ENCODE measurements around the gene HIC1. TPM values are rescaled to one million over a fixed set of nuclear protein-coding genes. Genes with fewer than 3 reads are reported as not detected.

The HIC1 gene
- total and polyA plus RNA-seq, 4 donors, result 0.44 to 4.8 (median 3.7) TPM

GRCh38 chr17:2057760-2058585 is 3.1 kb downstream of the HIC1 start:
- peaks cover 10 to 39% (median 27%) of the 10 kb centered on the region in 4 donors for H3K4me1 ChIP-seq (ENCODE audit: control insufficient read depth in 4 of 4, insufficient read depth in 4 of 4, low read length in 3 of 4)

More at GRCh38 chr17:2057760-2058585, 3.1 kb downstream of the HIC1 start:
- H3K27ac ChIP-seq (ENCODE audit: low read depth in 1 of 2, low read length in 2 of 2), result peak overlapping the region in 1 of 2 donors; percentile 54
- H3K9ac ChIP-seq (ENCODE audit: low read depth in 1 of 2, low read length in 2 of 2), result no peak overlapping the region
- no peaks in the 10 kb centered on the region for H3K9me3 ChIP-seq (ENCODE audit: control insufficient read depth in 4 of 4, low read length in 3 of 4)
- no peaks in the 10 kb centered on the region for H3K27me3 ChIP-seq (ENCODE audit: control insufficient read depth in 4 of 4, insufficient read depth in 4 of 4, low read length in 3 of 4)
- WGBS, result 37% methylated on average over 98 of the region's 98 CpGs
- no peak for TF ChIP-seq NR2F2 (IDR thresholded peaks at IDR 0.05)
- no peak for TF ChIP-seq JUND (IDR thresholded peaks at IDR 0.05)
- no peak for TF ChIP-seq HNF4G (IDR thresholded peaks at IDR 0.05)
- no peak for TF ChIP-seq RAD21 (IDR thresholded peaks at IDR 0.05)
- TF ChIP-seq TAF1 (conservative IDR thresholded peaks at IDR 0.05), result no peak
- TF ChIP-seq, protein P1, sequence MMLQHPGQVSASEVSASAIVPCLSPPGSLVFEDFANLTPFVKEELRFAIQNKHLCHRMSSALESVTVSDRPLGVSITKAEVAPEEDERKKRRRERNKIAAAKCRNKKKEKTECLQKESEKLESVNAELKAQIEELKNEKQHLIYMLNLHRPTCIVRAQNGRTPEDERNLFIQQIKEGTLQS (IDR thresholded peaks at IDR 0.05), result no peak
- TF ChIP-seq YY1 (IDR thresholded peaks at IDR 0.05), result no peak
- TF ChIP-seq MAX (IDR thresholded peaks at IDR 0.05), result no peak
- no peak for TF ChIP-seq ZBTB33 (IDR thresholded peaks at IDR 0.05)
- TF ChIP-seq EGR1 (IDR thresholded peaks at IDR 0.05; ENCODE audit: low read depth in 2 of 2), result no peak
- TF ChIP-seq HNF4A (conservative IDR thresholded peaks at IDR 0.05), result no peak
- TF ChIP-seq FOXA2 (IDR thresholded peaks at IDR 0.05), result no peak
- no peak for TF ChIP-seq RXRA (IDR thresholded peaks at IDR 0.05)
- no peak for TF ChIP-seq FOXA1 (IDR thresholded peaks at IDR 0.05)
- no peak for TF ChIP-seq REST (IDR thresholded peaks at IDR 0.05)
- no peak for TF ChIP-seq GABPA (IDR thresholded peaks at IDR 0.05 in 1 of 2, conservative IDR thresholded peaks at IDR 0.05 in 1 of 2)
- TF ChIP-seq, protein P2, sequence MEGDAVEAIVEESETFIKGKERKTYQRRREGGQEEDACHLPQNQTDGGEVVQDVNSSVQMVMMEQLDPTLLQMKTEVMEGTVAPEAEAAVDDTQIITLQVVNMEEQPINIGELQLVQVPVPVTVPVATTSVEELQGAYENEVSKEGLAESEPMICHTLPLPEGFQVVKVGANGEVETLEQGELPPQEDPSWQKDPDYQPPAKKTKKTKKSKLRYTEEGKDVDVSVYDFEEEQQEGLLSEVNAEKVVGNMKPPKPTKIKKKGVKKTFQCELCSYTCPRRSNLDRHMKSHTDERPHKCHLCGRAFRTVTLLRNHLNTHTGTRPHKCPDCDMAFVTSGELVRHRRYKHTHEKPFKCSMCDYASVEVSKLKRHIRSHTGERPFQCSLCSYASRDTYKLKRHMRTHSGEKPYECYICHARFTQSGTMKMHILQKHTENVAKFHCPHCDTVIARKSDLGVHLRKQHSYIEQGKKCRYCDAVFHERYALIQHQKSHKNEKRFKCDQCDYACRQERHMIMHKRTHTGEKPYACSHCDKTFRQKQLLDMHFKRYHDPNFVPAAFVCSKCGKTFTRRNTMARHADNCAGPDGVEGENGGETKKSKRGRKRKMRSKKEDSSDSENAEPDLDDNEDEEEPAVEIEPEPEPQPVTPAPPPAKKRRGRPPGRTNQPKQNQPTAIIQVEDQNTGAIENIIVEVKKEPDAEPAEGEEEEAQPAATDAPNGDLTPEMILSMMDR (IDR thresholded peaks at IDR 0.05; ENCODE audit: low read depth, low read length, missing input control), result no peak
- peak overlapping the region in 1 of 3 donors; percentile 64 for H3K4me3 ChIP-seq (ENCODE audit: low read depth in 1 of 3, low read length in 3 of 3)
- peaks cover 0 to 3% (median 2%) of the 10 kb centered on the region in 4 donors for H3K36me3 ChIP-seq (ENCODE audit: control insufficient read depth in 4 of 4, insufficient read depth in 3 of 4, low read depth in 1 of 4, low read length in 3 of 4)
- DNase-seq (ENCODE audit: low spot score), result no peak

Measured in liver (tissue), 9 donors.